Mononuclear cell (primary cell): ENCODE data around the gene AVPR2. TPM values are rescaled to one million over a fixed set of nuclear protein-coding genes. Genes with fewer than 3 reads are reported as not detected.

Source experiments
- H3K27me3 ChIP-seq: 2 replicates; pipeline ENCODE4 v1.6.0; 2011; ENCODE audit warnings: low read length, control low read depth; ENCODE audit not compliant: insufficient read depth
- H3K4me1 ChIP-seq: 2 replicates; pipeline ENCODE4 v1.5.1; 2011; ENCODE audit warnings: mild to moderate bottlenecking, low read length, control low read depth; ENCODE audit not compliant: insufficient read depth
- H3K4me3 ChIP-seq: 2 replicates; pipeline ENCODE4 v1.5.1; 2011; ENCODE audit warnings: mild to moderate bottlenecking, low read length, moderate library complexity
- H3K9me3 ChIP-seq: 2 replicates; pipeline ENCODE4 v1.5.1; 2011; ENCODE audit warnings: low read depth, mild to moderate bottlenecking, control low read depth, low read length
- total RNA-seq: library from RNA; depleted of rRNA; stranded (reverse); fragments of >200 nt; gene quantifications from one replicate; pipeline ENCODE4 v1.2.3, GENCODE V29; 2012

The AVPR2 gene
- total RNA-seq, 1 donor: not detected

DNA sequence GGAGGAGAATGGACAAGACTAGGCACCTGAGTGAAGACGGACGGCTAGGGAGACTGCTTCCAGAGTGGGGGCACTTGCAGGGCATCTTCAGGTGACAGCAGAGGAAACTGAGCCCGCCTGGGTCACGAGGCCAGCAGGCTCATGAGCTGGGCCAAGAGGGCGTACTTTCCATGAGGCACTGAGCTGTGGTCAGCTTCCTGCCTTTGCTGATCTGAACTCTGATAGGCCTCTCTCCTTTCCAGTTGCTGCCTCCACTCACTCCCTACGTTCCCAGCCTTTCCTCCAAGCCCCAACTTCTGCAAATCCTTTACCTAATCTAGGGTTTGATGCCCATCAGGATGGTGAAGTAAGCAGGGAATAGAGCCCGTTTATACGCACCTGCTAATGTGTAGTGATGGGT, 17.1 kb upstream of the AVPR2 start:
- H3K4me3 ChIP-seq: no peak overlapping the region
- peaks cover 17% of the 10 kb centered on the region for H3K27me3 ChIP-seq
- no peaks in the 10 kb centered on the region for H3K4me1 ChIP-seq
- no peaks in the 10 kb centered on the region for H3K9me3 ChIP-seq

DNA sequence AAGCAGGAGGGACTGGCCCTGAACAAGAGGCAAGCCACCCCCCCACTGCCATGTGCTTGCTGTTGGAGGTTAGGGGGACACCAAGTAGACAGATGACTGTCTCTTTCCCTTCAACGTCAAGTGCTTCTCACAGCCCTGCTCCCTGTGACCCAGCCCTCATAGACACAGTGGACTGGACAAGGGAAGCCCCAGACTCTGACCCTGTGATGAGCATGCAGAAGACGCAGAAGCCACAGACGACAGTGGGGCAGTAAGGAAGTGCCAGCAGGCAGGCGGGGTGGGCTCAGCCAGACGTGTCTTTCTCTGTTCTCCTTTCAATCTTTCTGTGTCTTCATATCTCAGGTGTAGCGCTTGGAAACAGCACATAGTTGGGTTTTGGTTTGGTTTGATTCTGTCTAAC, 16.1 kb upstream of the AVPR2 start:
- H3K27me3 ChIP-seq: peaks cover 17% of the 10 kb centered on the region
- H3K4me1 ChIP-seq: no peaks in the 10 kb centered on the region
- no peak overlapping the region for H3K4me3 ChIP-seq
- no peaks in the 10 kb centered on the region for H3K9me3 ChIP-seq

DNA sequence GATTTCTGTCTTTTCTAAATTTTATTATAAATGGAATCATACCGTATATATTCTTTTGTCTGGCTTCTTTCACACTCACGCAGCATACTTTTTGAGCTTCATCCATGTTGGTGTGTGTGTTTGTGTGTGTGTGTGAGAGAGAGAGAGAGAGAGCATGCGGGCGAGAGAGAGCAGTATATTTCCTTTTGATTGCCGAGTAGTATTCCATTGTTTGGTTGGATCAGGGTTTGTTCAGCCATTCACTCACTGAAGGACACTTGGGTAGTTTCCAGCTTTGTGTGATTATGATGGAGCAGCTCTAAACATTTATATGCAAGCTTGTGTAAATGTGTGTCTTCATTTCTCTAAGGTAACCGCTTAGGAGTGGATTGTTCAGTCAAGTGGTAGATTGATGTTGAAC, 15.3 kb upstream of the AVPR2 start:
- H3K4me1 ChIP-seq: no peaks in the 10 kb centered on the region
- no peaks in the 10 kb centered on the region for H3K9me3 ChIP-seq
- H3K4me3 ChIP-seq: no peak overlapping the region
- H3K27me3 ChIP-seq: peaks cover 12% of the 10 kb centered on the region

DNA sequence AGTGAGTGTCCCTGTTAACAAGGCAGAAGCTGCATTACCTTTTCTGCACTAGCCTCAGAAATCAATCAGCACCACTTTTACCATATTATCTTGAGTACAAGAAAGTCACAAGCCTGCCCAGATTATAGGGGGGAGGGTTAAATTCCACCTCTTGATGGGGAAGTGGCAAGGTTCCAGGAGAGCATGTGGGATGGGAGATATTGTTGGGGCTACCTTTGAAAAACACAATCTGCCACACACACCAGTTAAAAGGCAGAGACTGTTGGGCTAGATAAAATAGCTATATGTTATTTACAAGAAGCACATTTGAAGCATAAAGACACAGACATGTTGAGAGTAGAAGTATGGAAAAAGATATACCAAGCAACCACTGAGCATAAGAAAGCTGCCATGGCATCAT, 6.6 kb upstream of the AVPR2 start:
- H3K4me3 ChIP-seq: no peak overlapping the region
- H3K9me3 ChIP-seq: no peaks in the 10 kb centered on the region
- no peaks in the 10 kb centered on the region for H3K27me3 ChIP-seq
- peaks cover 26% of the 10 kb centered on the region for H3K4me1 ChIP-seq

DNA sequence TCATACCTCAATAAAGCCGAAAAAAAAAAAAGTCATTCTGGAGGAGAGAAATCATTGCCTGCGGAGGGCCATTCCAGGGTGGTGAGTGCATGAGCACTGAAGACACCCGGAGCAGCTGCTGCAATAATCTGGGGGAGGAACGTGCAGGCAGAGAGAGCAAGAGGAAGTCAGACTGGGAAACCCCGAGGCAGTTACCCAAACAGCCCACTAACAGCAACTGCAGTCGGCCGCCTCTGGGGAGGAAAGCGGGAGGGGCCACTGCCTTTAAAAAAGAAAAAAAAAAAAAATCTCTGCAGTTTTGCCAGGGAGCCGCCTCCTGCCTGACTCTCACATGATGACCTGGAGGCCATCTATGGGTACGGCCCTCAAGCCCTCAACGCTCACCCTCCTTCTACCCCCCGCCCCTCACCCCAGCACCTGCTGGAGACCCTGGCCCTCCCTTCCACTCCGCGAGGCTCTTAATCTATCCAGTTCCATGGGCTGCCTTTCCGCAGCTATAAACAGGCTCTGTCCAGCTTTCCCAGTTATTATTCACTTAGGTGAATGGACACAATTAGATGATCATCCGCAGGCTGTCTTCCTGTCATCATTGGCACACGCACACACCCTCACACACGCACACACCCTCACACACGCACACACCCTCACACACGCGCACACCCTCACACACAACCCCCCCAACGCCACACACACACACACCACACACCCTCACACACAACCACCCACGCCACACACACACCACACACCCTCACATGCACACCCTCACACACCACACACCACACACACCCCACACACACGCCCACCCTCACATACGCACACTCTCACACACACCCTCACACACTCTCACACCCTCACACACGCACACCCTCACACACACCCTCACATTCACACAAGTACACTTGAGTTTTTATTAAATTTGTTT, 3.4 kb upstream of the AVPR2 start:
- H3K9me3 ChIP-seq: no peaks in the 10 kb centered on the region
- no peak overlapping the region for H3K4me3 ChIP-seq
- no peaks in the 10 kb centered on the region for H3K27me3 ChIP-seq
- H3K4me1 ChIP-seq: peaks cover 46% of the 10 kb centered on the region

DNA sequence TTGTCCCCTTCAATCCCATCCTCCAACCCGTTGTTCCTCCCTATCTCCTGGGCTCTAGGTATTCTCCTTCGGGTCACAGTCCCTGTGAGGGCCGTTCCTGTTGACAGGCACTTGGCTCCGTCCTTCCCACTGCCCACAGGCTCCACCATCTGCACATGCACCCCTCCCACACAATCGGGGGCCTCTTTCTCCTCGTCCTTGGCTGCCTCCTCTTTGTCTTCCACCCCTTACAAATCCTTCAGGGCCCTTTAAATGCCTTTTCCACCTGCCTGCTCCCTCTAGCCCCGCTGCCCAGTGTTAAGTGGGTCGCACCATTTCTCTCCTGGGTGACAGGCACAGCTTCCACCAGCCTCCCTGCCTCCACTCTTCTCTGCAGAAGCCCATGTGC, 2.7 kb upstream of the AVPR2 start:
- Histone ChIP-seq H3K27me3 (no peaks in the 10 kb centered on the region), H3K9me3 (no peaks in the 10 kb centered on the region), H3K4me3 (no peak overlapping the region), H3K4me1 (peaks cover 46% of the 10 kb centered on the region)

DNA sequence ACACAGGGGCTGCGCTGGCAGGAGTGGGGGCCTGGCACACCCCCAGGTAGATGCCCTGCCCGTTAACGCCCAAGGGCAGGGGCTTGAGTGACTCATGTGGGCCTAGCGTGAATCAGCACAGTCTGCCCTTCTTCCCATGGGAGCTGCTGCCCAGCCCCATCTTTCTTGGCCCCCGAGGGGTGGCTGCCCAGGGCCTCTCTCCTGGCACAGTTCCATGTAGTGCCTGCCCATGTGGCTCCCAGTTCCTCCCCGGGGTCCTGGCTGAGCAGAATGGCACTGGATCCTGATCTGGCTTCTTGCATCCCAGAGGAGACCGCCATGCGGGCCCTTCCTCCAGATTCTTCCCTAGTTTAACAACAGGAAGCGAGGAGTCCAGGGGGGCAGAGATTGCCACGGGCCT, 2.1 kb upstream of the AVPR2 start:
- H3K9me3 ChIP-seq: no peaks in the 10 kb centered on the region
- H3K4me3 ChIP-seq: no peak overlapping the region
- H3K27me3 ChIP-seq: no peaks in the 10 kb centered on the region
- peaks cover 46% of the 10 kb centered on the region for H3K4me1 ChIP-seq

DNA sequence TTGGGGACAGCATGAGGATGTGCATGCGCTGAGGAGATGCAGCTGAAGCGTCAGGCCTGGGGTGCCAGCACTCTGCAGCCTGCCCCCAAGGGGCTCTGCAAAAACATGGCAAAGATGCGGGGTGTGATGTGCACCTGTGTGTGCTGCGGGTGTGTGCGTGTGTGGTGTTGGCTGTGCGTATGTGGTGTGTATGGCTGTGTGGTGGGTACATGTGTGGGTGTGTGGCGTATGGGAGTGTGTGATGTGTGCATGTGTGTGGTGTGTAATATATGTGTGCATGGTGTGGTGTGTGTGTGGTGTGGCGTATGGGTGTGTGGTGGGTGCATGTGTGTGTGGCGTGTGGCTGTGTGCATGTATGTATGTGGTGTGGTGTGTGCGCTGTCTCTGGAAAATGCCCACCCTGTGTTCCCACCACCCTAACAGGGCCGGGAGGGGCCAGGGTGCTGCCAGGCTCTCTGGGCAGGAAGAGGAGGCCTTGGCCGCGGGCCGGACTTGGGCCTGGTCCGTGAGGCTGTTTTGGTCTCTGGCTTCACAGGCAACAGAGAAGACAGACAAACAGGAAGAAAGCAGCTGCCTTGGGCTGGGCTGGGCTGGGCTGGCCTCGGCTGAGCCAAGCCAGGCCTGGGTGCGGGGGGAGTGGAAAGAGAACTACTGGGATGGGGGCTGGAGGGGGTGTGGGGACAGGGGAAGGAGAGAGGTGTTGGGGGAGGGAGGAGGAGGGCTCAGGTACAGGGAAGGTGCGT, 1.1 kb upstream of the AVPR2 start:
- no peak overlapping the region for H3K4me3 ChIP-seq
- H3K4me1 ChIP-seq: peaks cover 46% of the 10 kb centered on the region
- no peaks in the 10 kb centered on the region for H3K9me3 ChIP-seq
- no peaks in the 10 kb centered on the region for H3K27me3 ChIP-seq

DNA sequence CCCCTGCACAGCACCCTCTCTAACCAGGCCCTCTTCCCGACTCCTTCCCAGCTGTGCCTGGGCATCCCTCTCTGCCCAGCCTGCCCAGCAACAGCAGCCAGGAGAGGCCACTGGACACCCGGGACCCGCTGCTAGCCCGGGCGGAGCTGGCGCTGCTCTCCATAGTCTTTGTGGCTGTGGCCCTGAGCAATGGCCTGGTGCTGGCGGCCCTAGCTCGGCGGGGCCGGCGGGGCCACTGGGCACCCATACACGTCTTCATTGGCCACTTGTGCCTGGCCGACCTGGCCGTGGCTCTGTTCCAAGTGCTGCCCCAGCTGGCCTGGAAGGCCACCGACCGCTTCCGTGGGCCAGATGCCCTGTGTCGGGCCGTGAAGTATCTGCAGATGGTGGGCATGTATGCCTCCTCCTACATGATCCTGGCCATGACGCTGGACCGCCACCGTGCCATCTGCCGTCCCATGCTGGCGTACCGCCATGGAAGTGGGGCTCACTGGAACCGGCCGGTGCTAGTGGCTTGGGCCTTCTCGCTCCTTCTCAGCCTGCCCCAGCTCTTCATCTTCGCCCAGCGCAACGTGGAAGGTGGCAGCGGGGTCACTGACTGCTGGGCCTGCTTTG, 1.1 kb downstream of the AVPR2 start:
- H3K27me3 ChIP-seq: no peaks in the 10 kb centered on the region

DNA sequence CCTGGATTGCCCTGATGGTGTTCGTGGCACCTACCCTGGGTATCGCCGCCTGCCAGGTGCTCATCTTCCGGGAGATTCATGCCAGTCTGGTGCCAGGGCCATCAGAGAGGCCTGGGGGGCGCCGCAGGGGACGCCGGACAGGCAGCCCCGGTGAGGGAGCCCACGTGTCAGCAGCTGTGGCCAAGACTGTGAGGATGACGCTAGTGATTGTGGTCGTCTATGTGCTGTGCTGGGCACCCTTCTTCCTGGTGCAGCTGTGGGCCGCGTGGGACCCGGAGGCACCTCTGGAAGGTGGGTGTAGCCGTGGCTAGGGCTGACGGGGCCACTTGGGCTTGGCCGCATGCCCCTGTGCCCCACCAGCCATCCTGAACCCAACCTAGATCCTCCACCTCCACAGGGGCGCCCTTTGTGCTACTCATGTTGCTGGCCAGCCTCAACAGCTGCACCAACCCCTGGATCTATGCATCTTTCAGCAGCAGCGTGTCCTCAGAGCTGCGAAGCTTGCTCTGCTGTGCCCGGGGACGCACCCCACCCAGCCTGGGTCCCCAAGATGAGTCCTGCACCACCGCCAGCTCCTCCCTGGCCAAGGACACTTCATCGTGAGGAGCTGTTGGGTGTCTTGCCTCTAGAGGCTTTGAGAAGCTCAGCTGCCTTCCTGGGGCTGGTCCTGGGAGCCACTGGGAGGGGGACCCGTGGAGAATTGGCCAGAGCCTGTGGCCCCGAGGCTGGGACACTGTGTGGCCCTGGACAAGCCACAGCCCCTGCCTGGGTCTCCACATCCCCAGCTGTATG, 1.8 kb downstream of the AVPR2 start:
- Histone ChIP-seq H3K27me3 (no peaks in the 10 kb centered on the region), H3K9me3 (no peaks in the 10 kb centered on the region), H3K4me3 (no peak overlapping the region), H3K4me1 (peaks cover 36% of the 10 kb centered on the region)

More for the DNA sequence above, 1.1 kb downstream of the AVPR2 start:
- no peaks in the 10 kb centered on the region for H3K9me3 ChIP-seq
- H3K4me1 ChIP-seq: peaks cover 42% of the 10 kb centered on the region
- H3K4me3 ChIP-seq: no peak overlapping the region

DNA sequence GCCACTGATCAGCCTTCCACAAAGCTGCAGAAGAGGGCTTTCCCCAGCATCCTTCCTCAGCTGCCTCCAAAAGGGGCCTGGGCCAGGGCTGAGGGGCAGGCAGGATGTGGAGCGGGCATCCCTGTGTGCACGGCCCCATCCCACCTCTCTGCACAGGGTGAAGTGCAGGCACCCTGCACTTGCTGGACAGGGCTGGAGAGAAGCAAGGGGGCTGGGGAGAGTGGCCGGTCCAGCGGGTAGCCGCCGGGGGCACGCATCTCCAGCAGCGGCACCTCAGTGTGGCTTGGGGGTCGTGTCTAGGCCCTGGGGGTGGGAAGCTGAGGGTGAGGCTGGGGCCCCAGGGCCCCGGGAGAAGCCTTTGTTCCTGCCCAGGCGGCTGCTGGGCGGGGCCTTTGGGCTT, 3.0 kb downstream of the AVPR2 start:
- Histone ChIP-seq H3K4me1 (peaks cover 25% of the 10 kb centered on the region), H3K27me3 (no peaks in the 10 kb centered on the region), H3K4me3 (no peak overlapping the region), H3K9me3 (no peaks in the 10 kb centered on the region)

DNA sequence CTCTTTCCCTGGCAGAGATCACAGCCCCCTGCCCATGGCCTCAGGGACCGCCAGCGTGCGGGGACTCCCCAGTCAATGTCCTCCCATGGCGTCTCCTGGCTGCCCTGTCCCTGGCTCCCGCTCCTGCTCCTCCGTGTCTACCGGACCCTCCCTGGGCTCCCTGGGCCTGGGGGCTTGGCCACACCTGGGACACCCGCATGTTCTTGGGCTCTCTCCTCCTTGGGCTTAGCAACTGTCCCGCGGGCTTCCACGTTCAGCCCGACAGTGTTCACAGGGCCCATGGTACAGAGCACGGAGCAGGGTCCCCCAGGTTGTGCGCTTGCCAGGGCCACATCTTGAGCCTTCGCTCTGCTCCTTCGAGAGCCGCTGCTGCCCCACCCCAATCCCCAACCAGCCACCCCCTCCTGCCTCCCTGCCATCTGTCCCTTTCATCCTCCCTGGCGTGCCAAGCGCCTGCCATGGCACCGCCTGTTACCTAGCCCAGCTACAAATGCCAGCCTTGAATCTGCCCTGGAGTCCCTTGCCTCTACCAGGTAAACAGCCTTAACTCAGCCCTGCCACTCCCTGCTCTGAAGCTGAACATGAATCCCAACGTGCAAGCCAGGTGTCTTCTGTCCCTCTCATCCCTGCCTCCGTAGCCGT, 3.9 kb downstream of the AVPR2 start:
- Histone ChIP-seq H3K9me3 (no peaks in the 10 kb centered on the region), H3K27me3 (no peaks in the 10 kb centered on the region), H3K4me1 (peaks cover 16% of the 10 kb centered on the region), H3K4me3 (no peak overlapping the region)

DNA sequence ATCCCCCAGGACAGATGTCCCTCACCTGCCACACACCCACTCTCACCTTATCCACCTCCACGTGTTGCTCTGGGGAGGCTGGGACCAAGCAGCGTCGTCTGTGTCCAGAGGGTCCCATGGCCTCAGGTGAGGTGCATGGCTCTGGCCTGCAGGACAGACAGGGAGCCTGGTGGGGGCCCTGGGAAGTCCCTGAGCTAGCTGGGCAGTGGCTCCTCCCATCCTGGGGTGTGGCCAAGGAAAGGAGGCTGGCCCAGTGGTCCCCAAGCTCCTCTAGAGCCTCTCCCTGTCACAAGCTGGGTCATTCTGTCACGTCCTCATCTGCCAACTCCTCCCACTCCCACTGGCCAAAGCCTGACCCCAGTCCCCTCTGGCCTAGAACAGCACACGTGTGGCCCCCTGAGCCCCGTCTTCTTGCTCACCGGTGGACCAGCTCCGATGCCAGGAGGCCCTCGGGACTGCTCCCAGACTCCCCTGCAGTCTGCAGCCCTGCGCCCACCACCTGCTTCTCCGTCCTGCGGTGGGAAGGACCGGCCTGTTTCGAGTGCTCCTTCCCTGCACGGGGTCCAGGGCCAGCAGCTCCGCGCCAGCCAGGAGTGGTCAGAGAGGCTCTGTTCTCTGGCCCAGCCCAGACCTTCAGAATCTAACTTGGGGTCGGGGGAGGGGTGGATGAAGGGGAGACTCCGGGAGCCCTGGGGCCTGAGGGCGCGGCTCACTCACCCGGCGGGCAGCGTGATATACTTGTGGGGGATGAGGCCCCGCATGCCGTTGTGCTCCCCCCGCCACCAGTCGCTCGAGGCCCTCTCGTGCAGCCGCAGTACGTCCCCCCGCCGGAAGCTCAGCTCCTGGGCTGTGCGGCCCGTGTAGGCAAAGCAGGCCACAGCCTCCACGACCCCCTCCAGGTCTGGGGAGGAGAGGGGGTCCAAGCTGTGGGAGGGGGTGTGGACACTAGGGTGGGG, 4.8 kb downstream of the AVPR2 start:
- Histone ChIP-seq H3K27me3 (no peaks in the 10 kb centered on the region), H3K4me1 (peaks cover 8% of the 10 kb centered on the region), H3K9me3 (no peaks in the 10 kb centered on the region), H3K4me3 (no peak overlapping the region)
